Ishikawa (cell line): ENCODE results near the gene SYNPO.

ENCODE experiments used
- CEBPB ChIP-seq: IDR thresholded peaks from 2 replicates; pipeline ENCODE4 v1.6.1; 2012
- MAX ChIP-seq: IDR thresholded peaks from 2 replicates; pipeline ENCODE4 v1.6.1; 2012
- REST ChIP-seq: IDR thresholded peaks from 2 replicates; pipeline ENCODE4 v1.6.1; 2012; ENCODE audit warnings: low read depth, mild to moderate bottlenecking
- TAF1 ChIP-seq: IDR thresholded peaks from 2 replicates; pipeline ENCODE4 v1.6.1; 2012; ENCODE audit warnings: low read depth, mild to moderate bottlenecking
- TCF12 ChIP-seq: IDR thresholded peaks from 2 replicates; pipeline ENCODE4 v1.6.1; 2012; ENCODE audit warnings: low read depth
- ZBTB7A ChIP-seq: IDR thresholded peaks from 2 replicates; pipeline ENCODE4 v1.6.1; 2012; ENCODE audit warnings: low read depth

- TF ChIP-seq TAF1 = no peak
- no peak for TF ChIP-seq ZBTB7A
- TF ChIP-seq MAX = peak; percentile 55; the same call in 1 of the 2 replicates
- no peak for TF ChIP-seq REST
- TF ChIP-seq TCF12 = peak; percentile 67; the same call in 1 of the 2 replicates
- TF ChIP-seq CEBPB = peak; percentile 65; the same call in 1 of the 2 replicates
Observed at GRCh38 chr5:150645070-150645700, 4.7 kb downstream of the SYNPO start.
